HG02943 (cell line): Measurements from ENCODE around the gene TEX19.

Source experiments
- ATAC-seq: cut with Tn5 transposase; IDR thresholded peaks from one replicate; pipeline ENCODE4 v1.9.1; 2021; ENCODE audit warnings: mild to moderate bottlenecking, low read depth, moderate library complexity; ENCODE audit not compliant: unreplicated experiment

Gene TEX19

DNA sequence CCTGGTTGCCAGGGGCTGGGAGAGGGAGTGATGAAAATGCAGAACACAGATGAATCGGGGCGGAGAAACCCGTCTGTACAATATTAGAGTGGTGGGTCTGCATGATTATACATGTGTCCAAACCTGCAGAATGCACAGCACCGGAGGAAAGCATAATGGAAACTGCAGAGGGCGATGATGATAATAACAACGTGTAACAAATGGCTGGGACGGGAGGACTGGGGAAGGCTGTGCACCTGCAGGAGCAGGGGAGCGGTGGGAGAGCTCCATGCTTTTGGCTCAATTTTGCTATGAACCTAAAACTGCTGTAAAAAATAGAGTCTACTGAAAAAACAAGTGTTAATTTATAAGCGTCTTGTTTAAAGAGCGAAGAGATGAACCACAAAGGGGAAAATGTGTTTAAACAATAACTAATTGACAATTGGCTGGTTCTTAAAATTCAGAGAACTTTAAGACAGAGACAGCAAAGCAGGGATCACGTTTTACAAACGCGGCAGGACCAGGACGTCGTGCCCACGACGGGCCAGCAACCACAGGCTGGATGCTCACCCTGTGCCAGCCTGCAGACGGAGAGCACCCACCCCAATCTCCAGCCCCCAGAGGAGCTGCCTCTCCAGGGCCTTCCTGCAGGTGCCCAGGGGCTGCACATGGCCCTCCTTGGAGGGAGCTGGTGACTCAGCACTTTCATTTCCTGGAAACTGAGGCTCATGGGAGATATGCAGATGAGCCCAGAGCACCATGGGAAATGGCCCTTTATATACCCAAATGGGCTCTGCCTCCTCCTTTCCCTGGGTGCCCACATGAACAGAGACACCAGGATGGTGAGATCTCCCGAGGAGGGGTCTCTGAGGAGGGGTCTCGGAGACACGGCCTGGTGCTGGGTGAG, at the start of gene TEX19:
Gene TEX19, plus strand, starts transcription at position 783 of the 886 bp plus-strand sequence. CDS start 2,904 bp downstream, outside the sequence.
- no peak for ATAC-seq

DNA sequence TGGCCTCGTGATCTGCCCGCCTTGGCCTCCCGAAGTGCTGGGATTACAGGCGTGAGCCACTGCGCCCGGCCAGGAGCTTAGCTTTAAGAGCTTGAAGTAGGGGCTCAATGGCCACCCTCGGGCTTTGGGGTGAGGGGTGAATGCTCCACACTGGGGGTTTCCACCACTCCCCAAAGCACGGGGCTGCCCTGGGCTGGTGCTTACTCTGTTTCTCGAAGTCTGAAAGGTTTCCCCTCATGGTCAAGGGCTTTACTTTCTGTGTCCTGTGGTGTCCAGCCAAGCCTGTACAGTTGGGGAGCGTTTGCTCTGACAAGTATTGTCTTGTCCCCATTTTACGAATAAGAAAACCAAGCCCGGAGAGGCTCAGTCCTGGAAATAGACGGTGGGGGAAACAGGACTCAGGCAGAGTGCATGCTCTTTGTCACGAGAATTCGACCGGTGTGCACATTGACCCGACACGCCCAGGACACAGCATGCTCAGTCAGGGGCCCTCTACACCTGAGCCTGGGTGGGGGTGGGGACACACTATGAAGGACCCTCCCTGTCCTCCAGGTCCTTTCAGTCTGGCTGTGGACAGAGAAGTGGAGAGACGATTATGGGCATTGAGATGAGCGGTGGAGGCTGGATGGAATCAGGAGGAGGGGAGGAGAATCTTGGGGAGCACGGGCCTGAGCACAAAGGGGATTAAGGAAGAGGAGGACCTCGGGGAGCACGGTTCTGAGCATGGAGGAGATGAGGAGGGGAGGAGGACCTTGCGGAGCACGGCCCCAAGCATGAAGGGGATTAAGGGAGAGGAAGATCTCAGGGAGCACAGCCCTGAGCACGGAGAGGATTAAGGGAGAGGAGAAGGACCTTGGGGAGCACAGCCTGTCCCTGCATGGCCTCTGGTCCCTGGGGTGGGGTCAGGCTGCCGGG, 49.1 kb upstream of the TEX19 start:
- no peak for ATAC-seq

- ATAC-seq, result no peak
Observed at GRCh38 chr17:82310877-82311276, 48.2 kb upstream of the TEX19 start.

- no peak for ATAC-seq
Observed at GRCh38 chr17:82311971-82312370, 47.1 kb upstream of the TEX19 start.

GRCh38 chr17:82313195-82314011, 45.6 kb upstream of the TEX19 start:
- ATAC-seq, result no peak

GRCh38 chr17:82314012-82314726, 44.9 kb upstream of the TEX19 start:
- no peak for ATAC-seq

DNA sequence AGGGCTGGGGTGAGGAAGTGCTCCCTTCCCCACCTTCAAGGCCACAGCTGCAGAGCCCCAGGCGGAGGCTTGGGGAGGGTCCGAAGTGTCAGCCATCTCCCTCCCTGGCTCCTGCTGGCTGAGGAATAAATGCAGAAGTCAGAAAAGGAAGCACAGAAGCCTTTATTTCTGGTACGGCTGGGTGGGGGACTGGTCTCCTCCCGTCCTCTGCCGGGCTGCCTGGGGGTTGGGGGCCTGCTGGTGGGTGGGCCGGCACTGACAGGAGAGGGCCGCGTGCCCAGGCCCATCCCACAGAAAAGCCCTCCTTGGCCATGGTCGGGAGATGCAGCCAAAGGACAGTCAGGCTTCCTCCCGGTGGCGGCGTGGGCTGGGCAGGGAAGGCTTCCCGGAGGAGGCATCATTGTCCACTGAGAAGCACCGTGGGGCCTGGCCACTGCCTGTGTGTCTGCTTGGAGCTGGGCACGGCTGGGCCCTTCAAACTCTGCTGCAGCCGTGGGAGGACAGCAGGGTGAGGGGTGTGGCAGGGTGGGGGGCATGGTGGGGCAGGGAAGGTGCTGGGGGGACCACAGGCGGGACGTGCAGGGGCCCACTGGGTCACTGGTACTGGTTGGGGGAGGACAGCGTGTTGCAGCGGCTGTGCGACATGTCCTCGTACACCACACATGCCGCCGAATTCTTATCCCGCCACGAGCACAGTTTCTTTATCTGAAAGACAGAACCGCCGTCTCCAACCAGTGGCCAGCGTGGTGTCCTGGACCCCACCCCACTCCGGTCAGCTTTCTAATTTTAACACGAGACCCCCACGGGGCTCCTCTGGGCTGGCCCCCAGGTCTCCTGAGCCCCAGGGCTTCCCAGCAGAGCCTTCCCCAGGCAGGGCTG, 44.1 kb upstream of the TEX19 start:
- ATAC-seq, result no peak

DNA sequence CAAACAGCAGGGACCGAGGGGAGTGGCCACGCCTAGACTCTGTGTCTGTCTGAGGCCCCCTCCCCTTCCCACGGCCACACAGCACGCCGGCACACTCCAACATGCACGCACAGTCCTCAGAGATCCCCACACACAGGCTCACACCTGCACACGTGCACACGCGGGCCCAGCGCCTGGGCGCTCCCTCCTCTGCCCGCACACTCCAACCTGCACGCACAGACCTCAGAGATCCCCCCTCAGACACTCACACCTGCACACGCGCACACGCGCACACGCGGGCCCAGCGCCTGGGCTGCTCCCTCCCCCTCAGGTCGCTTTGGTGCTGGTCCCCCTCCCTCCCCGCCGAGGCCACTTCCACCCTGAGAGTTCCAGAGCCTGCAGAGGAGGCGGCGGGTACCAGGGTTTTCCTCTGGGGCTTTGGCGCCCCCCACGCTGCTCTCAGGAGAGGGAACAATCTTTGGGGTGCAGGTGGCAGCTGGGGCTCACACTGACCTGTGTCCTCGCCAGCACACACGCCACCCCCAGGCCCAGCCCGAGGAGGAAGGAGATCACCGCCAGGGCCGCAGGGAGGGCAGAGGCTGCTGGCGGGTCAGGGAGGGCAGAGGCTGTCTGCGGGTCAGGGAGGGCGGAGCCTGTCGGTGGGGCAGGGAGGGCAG, 43.2 kb upstream of the TEX19 start:
- ATAC-seq, result no peak

DNA sequence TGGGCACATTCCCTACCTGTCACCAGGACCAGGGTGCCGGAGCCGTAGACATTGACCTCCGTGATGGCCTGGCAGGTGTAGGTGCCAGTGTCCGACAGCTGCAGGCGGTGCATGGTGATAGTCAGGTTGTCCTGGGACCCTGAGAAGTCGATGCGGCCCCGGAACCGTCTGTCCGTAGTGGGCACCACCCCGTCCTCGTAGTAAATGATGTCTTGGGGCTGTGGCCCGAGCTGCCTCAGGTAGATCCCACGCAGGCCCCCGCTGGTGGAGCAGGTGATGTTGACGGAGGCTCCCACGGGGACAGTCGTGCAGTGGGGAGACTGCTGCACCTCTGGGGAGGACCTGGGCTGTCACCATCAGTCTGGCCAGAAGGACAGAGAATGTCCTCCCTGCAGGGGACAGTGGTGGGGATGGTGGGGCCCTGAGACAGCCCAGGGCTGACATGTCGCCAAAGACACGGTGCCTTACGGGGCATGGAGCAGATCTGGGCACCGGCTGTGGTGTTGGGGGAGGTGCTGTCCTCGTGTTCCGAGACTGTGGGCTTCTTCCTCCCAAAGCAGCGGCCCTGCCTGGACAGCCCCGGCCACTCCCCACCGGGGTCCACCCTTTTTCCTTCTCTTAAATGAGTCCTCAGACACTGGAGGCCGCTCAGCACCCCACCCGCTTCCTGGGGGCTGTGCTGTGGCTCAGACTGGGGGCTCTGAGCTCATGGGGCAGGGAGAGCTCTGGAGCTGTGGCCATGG, 42.2 kb upstream of the TEX19 start:
- no peak for ATAC-seq

DNA sequence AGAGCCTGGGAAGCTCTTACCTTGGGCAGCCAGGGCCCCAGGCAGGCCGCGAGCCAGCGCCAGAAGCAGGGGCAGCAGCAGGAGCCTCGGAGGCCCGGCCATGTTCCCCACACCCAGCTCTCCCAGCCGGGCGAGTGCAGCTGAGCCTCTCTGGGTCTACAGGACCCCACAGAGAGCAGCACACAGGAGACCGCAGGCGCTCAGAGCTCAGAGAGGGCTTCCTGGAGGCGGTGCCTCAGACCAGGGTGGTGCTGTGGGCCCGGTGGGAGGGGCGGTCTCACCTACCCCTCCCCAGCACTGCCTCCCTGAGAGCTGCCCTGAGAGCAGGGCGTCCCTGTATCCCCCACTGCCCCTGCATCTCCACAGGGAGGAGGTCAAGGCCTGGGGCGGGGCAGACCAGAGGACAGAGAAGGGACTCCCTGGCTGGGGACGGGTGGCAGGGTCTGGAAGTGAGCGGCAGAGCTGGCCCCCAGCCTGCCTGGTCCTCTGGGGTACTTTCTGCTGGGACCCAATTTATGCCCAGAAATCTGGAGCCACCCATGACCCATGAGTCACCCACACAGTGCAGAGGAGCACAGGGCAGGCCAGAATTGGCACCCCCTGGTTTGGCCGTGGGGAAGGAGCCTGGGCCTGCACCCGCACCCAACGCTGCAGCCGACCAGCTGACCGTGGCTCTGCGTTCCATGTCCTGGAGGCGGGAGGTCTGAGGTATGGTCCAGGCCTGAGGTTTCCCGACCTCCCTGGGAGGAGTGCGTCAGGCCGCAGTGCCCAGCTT, 41.5 kb upstream of the TEX19 start, which contains the start of gene CD7:
Gene CD7, minus strand, starts transcription at position 215 of the 775 bp plus-strand sequence. Its CDS starts 113 bp downstream, at position 102.
- ATAC-seq, result no peak

GRCh38 chr17:82318169-82318498, 40.9 kb upstream of the TEX19 start:
- ATAC-seq, result no peak

DNA sequence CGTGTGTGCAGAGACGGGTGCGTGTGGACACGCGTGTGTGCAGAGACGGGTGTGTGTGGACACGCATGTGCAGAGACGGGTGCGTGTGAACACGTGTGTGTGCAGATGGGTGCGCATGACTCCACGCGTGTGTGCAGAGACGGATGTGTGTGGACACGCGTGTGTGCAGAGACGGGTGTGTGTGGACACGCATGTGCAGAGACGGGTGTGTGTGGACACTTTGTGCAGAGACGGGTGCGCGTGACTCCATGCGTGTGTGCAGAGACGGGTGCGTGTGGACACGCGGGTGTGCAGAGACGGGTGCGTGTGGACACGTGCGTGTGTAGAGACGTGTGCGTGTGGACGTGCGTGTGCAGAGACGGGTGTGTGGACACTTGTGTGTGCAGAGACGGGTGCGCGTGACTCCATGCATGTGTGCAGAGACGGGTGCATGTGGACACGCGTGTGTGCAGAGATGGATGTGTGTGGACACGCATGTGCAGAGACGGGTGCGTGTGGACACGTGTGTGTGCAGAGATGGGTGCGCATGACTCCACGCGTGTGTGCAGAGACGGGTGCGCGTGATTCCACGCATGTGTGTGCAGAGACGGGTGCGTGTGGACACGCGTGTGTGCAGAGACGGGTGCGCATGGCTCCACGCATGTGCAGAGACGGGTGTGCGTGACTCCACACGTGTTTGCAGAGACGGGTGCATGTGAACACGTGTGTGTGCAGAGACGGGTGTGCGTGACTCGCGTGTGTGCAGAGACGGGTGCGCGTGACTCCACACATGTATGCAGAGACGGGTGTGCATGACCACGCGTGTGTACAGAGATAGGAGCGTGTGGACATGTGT, 40.1 kb upstream of the TEX19 start:
- no peak for ATAC-seq

- ATAC-seq, result no peak
Observed at GRCh38 chr17:82319619-82320062, 39.4 kb upstream of the TEX19 start.

DNA sequence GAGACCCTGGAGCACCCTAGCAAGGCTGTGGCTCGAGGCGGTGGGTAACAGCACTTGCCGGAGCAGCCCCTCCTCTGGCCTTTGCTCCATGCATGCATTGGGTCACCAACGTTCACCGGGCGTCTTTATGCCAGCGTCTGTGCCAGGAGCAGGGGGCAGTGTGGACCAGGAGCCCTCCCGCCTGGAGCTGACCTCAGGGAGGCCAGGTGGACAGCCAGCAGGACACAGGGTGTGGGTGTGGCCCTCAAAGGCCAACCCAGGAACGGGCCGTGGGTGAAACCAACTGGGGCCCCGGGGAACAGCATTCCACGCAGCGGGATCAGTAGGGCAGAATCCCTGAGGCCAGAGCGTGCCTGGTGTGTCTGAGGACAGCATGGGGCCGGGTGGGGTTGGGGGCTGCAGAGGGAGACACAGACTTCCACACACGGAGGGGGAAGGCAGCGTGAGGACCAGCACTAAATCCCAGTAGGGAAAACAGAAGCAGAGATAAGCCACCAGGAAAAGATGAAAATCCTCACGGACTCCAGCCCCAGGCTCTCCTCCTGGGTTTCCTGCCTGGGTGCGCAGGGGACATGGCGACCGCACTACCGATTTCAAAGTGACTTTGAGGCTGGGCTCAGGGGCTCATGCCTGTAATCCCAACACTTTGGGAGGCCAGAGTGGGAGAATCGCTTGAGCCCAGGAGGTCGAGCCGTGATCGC, 38.8 kb upstream of the TEX19 start:
- ATAC-seq, result no peak
